GM19463 (cell line): ENCODE measurements around the gene HYAL4.
"Not testable (repeated sequence)": the region's sequence is repeated elsewhere in the genome, so short reads cannot be mapped to it uniquely, and the experiment has no call there.

Experiments
- ATAC-seq: cut with Tn5 transposase; IDR thresholded peaks from one replicate; pipeline ENCODE4 v1.9.1; 2021; ENCODE audit warnings: mild to moderate bottlenecking, moderate library complexity; ENCODE audit not compliant: unreplicated experiment

Gene HYAL4

GRCh38 chr7:123845823-123846216 lies 851 bp downstream of the HYAL4 start:
- ATAC-seq = peak; percentile 25

GRCh38 chr7:123846217-123846891 lies 1.4 kb downstream of the HYAL4 start:
- ATAC-seq = peak; percentile 64

GRCh38 chr7:123847868-123848267 lies 2.9 kb downstream of the HYAL4 start:
- no peak for ATAC-seq

GRCh38 chr7:123849855-123850254 lies 4.9 kb downstream of the HYAL4 start:
- no peak for ATAC-seq

- not testable (repeated sequence) for ATAC-seq
Measured at GRCh38 chr7:123851404-123851803, 6.4 kb downstream of the HYAL4 start.

GRCh38 chr7:123854291-123854690 lies 9.3 kb downstream of the HYAL4 start:
- not testable (repeated sequence) for ATAC-seq

- not testable (repeated sequence) for ATAC-seq
Measured at GRCh38 chr7:123856428-123856827, 11.5 kb downstream of the HYAL4 start.

DNA sequence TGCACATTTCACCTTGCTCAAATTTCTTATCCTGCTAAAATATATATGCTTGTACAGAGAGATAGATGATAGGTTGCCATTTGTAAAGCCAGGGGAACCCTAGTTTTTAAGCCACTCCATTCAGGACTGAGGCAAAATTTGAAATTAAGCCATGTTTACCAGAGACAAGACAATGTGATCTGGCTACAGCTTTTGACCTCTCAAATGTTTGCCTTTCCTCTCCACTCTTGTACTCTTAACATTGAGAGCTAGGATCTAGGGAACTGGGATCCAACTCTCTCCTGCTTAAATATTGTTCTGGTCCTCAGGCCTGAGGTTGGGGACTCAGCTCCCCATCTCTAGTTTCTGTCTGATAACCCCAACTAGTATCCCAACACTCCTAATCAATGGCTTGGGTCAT lies 15.9 kb downstream of the HYAL4 start:
- no peak for ATAC-seq

GRCh38 chr7:123862775-123863174 lies 17.8 kb downstream of the HYAL4 start:
- ATAC-seq = no peak

- no peak for ATAC-seq
Measured at GRCh38 chr7:123863461-123863860, 18.5 kb downstream of the HYAL4 start.

GRCh38 chr7:123864012-123864411 lies 19.0 kb downstream of the HYAL4 start:
- no peak for ATAC-seq

GRCh38 chr7:123864436-123864835 lies 19.5 kb downstream of the HYAL4 start:
- no peak for ATAC-seq

- no peak for ATAC-seq
Measured at GRCh38 chr7:123864966-123865365, 20.0 kb downstream of the HYAL4 start.

GRCh38 chr7:123865517-123866117 lies 20.6 kb downstream of the HYAL4 start:
- peak; percentile 83 for ATAC-seq

- no peak for ATAC-seq
Measured at GRCh38 chr7:123867225-123867624, 22.3 kb downstream of the HYAL4 start.

DNA sequence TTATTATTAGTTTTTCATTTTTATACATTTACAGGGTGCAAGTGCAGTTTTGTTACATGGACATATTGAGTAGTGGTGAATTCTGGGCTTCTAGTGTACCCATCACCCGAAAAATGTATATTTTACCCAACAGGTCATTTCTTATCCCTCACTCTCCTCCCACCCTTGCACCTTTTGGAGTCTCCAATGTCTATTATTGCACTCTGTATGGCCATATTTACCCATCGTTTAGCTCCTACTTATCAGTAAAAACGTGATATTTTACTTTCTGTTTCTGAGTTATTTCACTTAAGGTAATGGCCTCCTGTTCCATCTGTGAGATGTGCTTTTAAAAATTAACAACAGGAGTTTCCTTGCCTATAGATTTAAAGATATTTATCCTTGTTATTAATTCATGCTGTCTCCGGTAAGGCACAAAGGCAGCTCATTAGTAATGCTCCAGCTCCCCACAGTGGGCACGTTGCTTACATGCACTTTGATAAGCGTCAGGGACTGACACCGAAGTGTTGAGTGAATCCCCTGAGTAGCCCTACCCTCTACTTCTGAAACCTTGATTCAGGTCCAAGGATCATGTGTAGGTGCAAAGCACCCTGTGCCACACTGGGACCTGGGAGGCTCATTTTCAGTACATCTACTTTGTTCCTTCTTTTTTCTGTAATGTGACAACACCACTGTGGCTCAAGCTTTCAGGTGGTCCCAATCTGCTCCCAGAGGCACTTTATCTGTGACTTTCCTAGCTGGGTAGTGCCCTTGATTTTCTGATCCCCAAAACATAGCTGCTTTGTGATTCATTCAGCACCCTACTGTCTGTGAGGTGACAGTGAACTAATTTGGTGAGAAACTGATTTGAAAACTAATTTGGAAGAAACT lies 27.3 kb downstream of the HYAL4 start:
- ATAC-seq = peak; percentile 90

GRCh38 chr7:123872908-123873307 lies 27.9 kb downstream of the HYAL4 start:
- no peak for ATAC-seq

GRCh38 chr7:123876557-123877256 lies 31.7 kb downstream of the HYAL4 start:
- no peak for ATAC-seq

DNA sequence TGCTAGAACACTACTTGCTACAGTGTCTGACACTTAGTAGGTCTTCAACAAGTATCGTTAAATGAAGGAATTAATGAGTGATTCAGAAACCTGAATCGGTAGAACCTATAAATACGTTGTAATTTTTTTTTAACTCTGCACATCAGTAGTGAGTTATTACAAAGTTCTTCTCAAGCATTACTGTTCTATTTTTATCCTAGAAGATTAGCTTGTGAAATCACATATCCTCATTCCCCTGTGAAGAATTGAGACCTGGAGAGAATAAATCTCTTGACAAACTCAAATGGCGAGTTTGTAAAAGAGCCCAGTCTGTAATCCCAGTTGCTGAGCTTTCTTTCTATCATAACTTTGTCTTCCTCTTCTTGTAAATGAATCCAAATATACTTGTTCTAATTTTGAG lies 34.7 kb downstream of the HYAL4 start:
- ATAC-seq = no peak

DNA sequence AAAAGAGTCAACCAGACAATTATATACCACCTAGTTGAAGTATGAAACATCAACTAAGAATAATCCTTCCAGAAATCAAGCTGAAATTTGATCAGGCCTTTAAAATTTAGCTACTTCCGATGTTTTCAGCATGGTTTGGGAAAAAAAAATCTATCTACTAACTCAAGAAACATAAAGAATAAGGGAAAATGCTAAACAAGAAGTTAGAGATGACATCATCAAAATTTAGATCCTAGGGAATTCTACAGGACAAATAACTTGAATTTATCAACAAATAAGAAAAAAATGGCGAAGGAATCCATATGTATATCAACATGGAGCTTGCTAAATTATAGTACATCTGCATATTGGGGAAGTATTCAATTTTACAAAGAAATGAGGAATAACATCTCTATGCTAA lies 36.3 kb downstream of the HYAL4 start:
- no peak for ATAC-seq

GRCh38 chr7:123883154-123883553 lies 38.2 kb downstream of the HYAL4 start:
- ATAC-seq = no peak
